Stimulated activated CD4-positive, alpha-beta T cell treated with anti-CD3 and anti-CD28 coated beads, Interleukin-12 subunit alpha, Interleukin-12 subunit beta, amount 100 ng/mL, for 48 hours (primary cell): ENCODE results near the gene ITGAV.

Experiments
- DNase-seq, 3 donors: peaks; one replicate each; pipeline ENCODE4 v3.0.0-alpha.2; 2020; ENCODE audit warnings: low read depth in 2 of 3, low spot score in 1 of 3

The ITGAV gene

GRCh38 chr2:186573531-186573930, 16.3 kb upstream of the ITGAV start:
- no peak for DNase-seq

- DNase-seq = no peak
Observed at GRCh38 chr2:186575302-186575701, 14.6 kb upstream of the ITGAV start.

GRCh38 chr2:186575856-186576255, 14.0 kb upstream of the ITGAV start:
- no peak for DNase-seq

GRCh38 chr2:186576614-186577013, 13.2 kb upstream of the ITGAV start:
- DNase-seq = no peak

GRCh38 chr2:186582698-186583097, 7.2 kb upstream of the ITGAV start:
- no peak for DNase-seq

GRCh38 chr2:186584053-186584452, 5.8 kb upstream of the ITGAV start:
- no peak for DNase-seq

- no peak for DNase-seq
Observed at GRCh38 chr2:186588421-186588820, 1.4 kb upstream of the ITGAV start.

GRCh38 chr2:186588940-186589611, 780 bp upstream of the ITGAV start:
- DNase-seq = no peak

GRCh38 chr2:186590350-186590758, 498 bp downstream of the ITGAV start:
- DNase-seq = no peak

GRCh38 chr2:186590759-186591505, 1.1 kb downstream of the ITGAV start:
- no peak for DNase-seq

GRCh38 chr2:186591506-186591890, 1.6 kb downstream of the ITGAV start:
- no peak for DNase-seq

GRCh38 chr2:186592137-186592875, 2.5 kb downstream of the ITGAV start:
- no peak for DNase-seq

GRCh38 chr2:186593523-186593922, 3.7 kb downstream of the ITGAV start:
- DNase-seq = no peak

GRCh38 chr2:186594001-186594722, 4.3 kb downstream of the ITGAV start:
- no peak for DNase-seq

- DNase-seq = no peak
Observed at GRCh38 chr2:186595219-186595618, 5.4 kb downstream of the ITGAV start.

- DNase-seq = no peak
Observed at GRCh38 chr2:186599186-186599778, 9.4 kb downstream of the ITGAV start.

- no peak for DNase-seq
Observed at GRCh38 chr2:186603286-186603685, 13.4 kb downstream of the ITGAV start.

GRCh38 chr2:186605041-186605440, 15.2 kb downstream of the ITGAV start:
- no peak for DNase-seq

GRCh38 chr2:186607660-186608324, 17.9 kb downstream of the ITGAV start:
- DNase-seq = no peak

GRCh38 chr2:186610785-186611184, 20.9 kb downstream of the ITGAV start:
- no peak for DNase-seq

- no peak for DNase-seq
Observed at GRCh38 chr2:186611526-186611925, 21.7 kb downstream of the ITGAV start.
